ENCODE data around the gene PEBP1.

- TF ChIP-seq CTCF (IDR thresholded peaks at IDR 0.05) (peak in 3 of 5 experiments; percentile 21 to 34 (median 30)), POLR2A (IDR thresholded peaks at IDR 0.05) (no peak), POLR2AphosphoS5 (IDR thresholded peaks at IDR 0.05) (no peak)
Measured at GRCh38 chr12:118164798-118165486, 29.0 kb downstream of the PEBP1 start.
